HEK293 (cell line): ENCODE results near the gene COL8A1.
A peak's percentile ranks its signal among the peaks of the same experiment; 100 is the strongest.

Experiments
- CTCF ChIA-PET: fragments of 350-600 bp; formaldehyde crosslinking; extraction: SDS; loops from one replicate; lab custom pipeline; 2021; ENCODE audit warnings: antibody characterized with exemption; lab: Yijun Ruan, JAX
- POLR2A ChIA-PET: fragments of 300-600 bp; formaldehyde crosslinking; extraction: SDS; loops from one replicate; lab custom pipeline; 2020; ENCODE audit warnings: antibody characterized with exemption, inconsistent platforms; lab: Yijun Ruan, JAX
- H3K27ac ChIP-seq: fragments of 200-500 bp; sonication (Bioruptor generic); 2 replicates; pipeline ENCODE4 v1.5.1; 2014; ENCODE audit warnings: low read depth, low read length, control low read depth, inconsistent platforms; ENCODE audit errors: extremely low read depth
- H3K36me3 ChIP-seq, 2 experiments: fragments of 200-500 bp in 1 of 2; sonication (Bioruptor generic) in 1 of 2; 1 replicate in 1 of 2; 2 replicates in 1 of 2; pipeline ENCODE4 v1.5.1; 2014 to 2017; ENCODE audit warnings: inconsistent platforms in 2 of 2, low read length in 2 of 2; ENCODE audit not compliant: control insufficient read depth in 2 of 2, insufficient read depth in 1 of 2
- H3K4me1 ChIP-seq: fragments of 200-500 bp; sonication (Bioruptor generic); 2 replicates; pipeline ENCODE4 v1.5.1; 2014; ENCODE audit warnings: mild to moderate bottlenecking, low read length, inconsistent platforms; ENCODE audit not compliant: control insufficient read depth, insufficient read depth
- H3K4me3 ChIP-seq: 2 replicates; pipeline ENCODE4 v1.5.1; 2011; ENCODE audit warnings: low read depth, mild to moderate bottlenecking, control low read depth, low read length, moderate library complexity
- H3K9me3 ChIP-seq: fragments of 200-500 bp; sonication (Bioruptor generic); 2 replicates; pipeline ENCODE4 v1.5.1; 2014; ENCODE audit warnings: low read depth, low read length, inconsistent platforms; ENCODE audit not compliant: control insufficient read depth, insufficient read depth
- FEZF1 ChIP-seq: fragments of 450-650 bp; formaldehyde crosslinking; IDR thresholded peaks from 2 replicates; pipeline ENCODE4 v1.5.1; 2016; ENCODE audit warnings: missing biosample characterization, missing genetic modification characterization
- MYNN ChIP-seq: fragments of 450-650 bp; formaldehyde crosslinking; IDR thresholded peaks from 2 replicates; pipeline ENCODE4 v1.5.1; 2016; ENCODE audit warnings: missing biosample characterization, missing genetic modification characterization, borderline replicate concordance
- MZF1 ChIP-seq: fragments of 450-650 bp; formaldehyde crosslinking; IDR thresholded peaks from 2 replicates; pipeline ENCODE4 v1.5.1; 2017; ENCODE audit warnings: missing biosample characterization, missing genetic modification characterization, borderline replicate concordance
- PRDM1 ChIP-seq: fragments of 450-650 bp; formaldehyde crosslinking; IDR thresholded peaks from 2 replicates; pipeline ENCODE4; 2016; ENCODE audit warnings: missing biosample characterization, missing genetic modification characterization
- WT1 ChIP-seq: fragments of 450-650 bp; formaldehyde crosslinking; IDR thresholded peaks from 2 replicates; pipeline ENCODE4 v1.5.1; 2016; ENCODE audit warnings: missing biosample characterization, missing genetic modification characterization
- ZFP69B ChIP-seq: fragments of 450-650 bp; formaldehyde crosslinking; IDR thresholded peaks from 2 replicates; pipeline ENCODE4 v1.5.1; 2016; ENCODE audit warnings: missing biosample characterization, missing genetic modification characterization
- ZNF112 ChIP-seq: fragments of 450-650 bp; formaldehyde crosslinking; IDR thresholded peaks from 2 replicates; pipeline ENCODE4 v1.5.0; 2017; ENCODE audit warnings: missing biosample characterization, missing genetic modification characterization
- ZNF335 ChIP-seq: fragments of 450-650 bp; formaldehyde crosslinking; conservative IDR thresholded peaks from 2 replicates; pipeline ENCODE4 v1.5.1; 2016; ENCODE audit warnings: missing biosample characterization, missing genetic modification characterization
- ZNF341 ChIP-seq: fragments of 450-650 bp; formaldehyde crosslinking; IDR thresholded peaks from 2 replicates; pipeline ENCODE4; 2016; ENCODE audit warnings: low read depth, missing biosample characterization, missing genetic modification characterization
- ZNF37A ChIP-seq: fragments of 450-650 bp; IDR thresholded peaks from 2 replicates; pipeline ENCODE4 v1.5.1; 2018; ENCODE audit warnings: missing biosample characterization, missing genetic modification characterization
- ZNF501 ChIP-seq: fragments of 450-650 bp; formaldehyde crosslinking; IDR thresholded peaks from 2 replicates; pipeline ENCODE4 v1.5.1; 2016; ENCODE audit warnings: missing biosample characterization, missing genetic modification characterization
- ZNF654 ChIP-seq: fragments of 450-650 bp; formaldehyde crosslinking; IDR thresholded peaks from 2 replicates; pipeline ENCODE4 v1.5.1; 2016; ENCODE audit warnings: low read depth, missing biosample characterization, missing genetic modification characterization
- ZNF701 ChIP-seq: fragments of 450-650 bp; formaldehyde crosslinking; IDR thresholded peaks from 2 replicates; pipeline ENCODE4 v1.5.1; 2016; ENCODE audit warnings: missing biosample characterization, missing genetic modification characterization
- ZNF791 ChIP-seq: fragments of 450-650 bp; formaldehyde crosslinking; IDR thresholded peaks from 2 replicates; pipeline ENCODE4 v1.5.1; 2016; ENCODE audit warnings: missing biosample characterization, missing genetic modification characterization
- ZNF792 ChIP-seq: fragments of 450-650 bp; formaldehyde crosslinking; IDR thresholded peaks from 2 replicates; pipeline ENCODE4 v1.5.1; 2016; ENCODE audit warnings: missing biosample characterization, missing genetic modification characterization
- TF ChIP-seq, protein P1 (sequence below): fragments of 450-650 bp; formaldehyde crosslinking; IDR thresholded peaks from 2 replicates; pipeline ENCODE4 v1.5.1; 2016; ENCODE audit warnings: missing biosample characterization, missing genetic modification characterization
- TF ChIP-seq, protein P2 (sequence below): fragments of 450-650 bp; formaldehyde crosslinking; IDR thresholded peaks from 2 replicates; pipeline ENCODE4 v1.5.1; 2016; ENCODE audit warnings: missing biosample characterization, missing genetic modification characterization, low read depth
- TF ChIP-seq, protein P3 (sequence below): fragments of 450-650 bp; formaldehyde crosslinking; IDR thresholded peaks from 2 replicates; pipeline ENCODE4 v1.5.1; 2017; ENCODE audit warnings: missing biosample characterization, missing genetic modification characterization

The COL8A1 gene

DNA sequence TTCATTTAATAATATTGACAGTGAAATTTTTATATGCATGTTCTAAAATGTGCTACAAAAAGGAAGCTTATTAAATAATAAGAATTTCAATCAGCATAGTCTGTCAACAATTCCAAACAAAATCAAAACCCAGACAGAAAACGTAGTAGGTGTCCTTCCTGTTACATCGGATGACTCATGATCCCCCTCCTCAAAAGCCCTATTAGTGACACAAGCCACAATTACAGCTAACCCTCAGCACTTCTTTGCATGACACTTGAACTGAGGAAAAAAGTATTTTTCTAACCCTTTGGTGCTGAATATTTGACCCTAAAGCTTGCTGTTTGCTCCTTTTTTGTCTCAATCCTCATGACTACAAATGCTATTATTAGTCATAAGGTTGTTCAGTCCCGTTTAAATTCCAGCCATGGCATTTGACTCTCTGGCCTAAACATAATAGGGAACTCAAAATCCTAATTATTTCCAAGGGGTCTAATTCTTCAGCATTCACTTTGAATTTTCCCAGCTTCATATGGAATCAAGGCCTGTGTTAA, 78.1 kb downstream of the COL8A1 start (continued):
- TF ChIP-seq ZNF792 (tag by site-specific recombination) (no peak), MYNN (tag by site-specific recombination) (no peak)
- TF ChIP-seq, all 188 proteins: peak for 0

DNA sequence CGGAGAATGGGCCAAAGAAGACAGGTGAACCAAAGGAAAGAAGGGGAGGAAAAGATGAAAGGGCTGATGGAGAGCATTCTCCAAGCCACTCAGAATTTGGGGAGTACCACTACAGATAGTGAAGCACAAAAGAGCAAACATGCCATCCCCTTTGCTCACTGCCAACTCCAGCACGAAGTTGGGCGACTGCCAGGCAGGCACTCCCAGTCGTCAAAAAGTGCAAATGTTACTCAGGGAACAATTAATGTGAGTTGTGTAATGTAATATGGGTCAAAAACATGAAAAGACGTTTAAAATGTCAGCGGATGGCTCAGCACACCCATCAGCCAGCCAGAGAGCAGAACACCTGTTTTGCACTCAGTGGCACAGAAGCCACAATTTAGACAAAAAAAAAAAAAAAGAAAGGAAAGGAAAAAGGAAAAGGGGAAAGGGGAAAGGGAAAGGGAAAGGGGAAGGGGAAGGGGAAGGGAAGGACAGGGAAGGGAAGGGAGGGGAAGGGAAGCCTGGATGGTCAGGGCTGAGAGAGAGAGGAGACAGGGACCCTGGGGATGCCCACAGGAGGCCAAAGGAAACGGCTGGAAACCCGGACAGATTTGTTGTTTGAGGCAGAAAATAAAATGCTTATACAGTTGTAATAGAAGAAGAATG, 82.7 kb downstream of the COL8A1 start:
- CTCF ChIA-PET: no interaction called here
- H3K4me3 ChIP-seq: no peak overlapping the region
- H3K9me3 ChIP-seq: no peaks in the 10 kb centered on the region
- H3K36me3 ChIP-seq: no peaks in the 10 kb centered on the region
- POLR2A ChIA-PET: no interaction called here
- no peak overlapping the region for H3K27ac ChIP-seq
- TF ChIP-seq ZNF501 (tag by site-specific recombination): no peak
- TF ChIP-seq, protein P1, sequence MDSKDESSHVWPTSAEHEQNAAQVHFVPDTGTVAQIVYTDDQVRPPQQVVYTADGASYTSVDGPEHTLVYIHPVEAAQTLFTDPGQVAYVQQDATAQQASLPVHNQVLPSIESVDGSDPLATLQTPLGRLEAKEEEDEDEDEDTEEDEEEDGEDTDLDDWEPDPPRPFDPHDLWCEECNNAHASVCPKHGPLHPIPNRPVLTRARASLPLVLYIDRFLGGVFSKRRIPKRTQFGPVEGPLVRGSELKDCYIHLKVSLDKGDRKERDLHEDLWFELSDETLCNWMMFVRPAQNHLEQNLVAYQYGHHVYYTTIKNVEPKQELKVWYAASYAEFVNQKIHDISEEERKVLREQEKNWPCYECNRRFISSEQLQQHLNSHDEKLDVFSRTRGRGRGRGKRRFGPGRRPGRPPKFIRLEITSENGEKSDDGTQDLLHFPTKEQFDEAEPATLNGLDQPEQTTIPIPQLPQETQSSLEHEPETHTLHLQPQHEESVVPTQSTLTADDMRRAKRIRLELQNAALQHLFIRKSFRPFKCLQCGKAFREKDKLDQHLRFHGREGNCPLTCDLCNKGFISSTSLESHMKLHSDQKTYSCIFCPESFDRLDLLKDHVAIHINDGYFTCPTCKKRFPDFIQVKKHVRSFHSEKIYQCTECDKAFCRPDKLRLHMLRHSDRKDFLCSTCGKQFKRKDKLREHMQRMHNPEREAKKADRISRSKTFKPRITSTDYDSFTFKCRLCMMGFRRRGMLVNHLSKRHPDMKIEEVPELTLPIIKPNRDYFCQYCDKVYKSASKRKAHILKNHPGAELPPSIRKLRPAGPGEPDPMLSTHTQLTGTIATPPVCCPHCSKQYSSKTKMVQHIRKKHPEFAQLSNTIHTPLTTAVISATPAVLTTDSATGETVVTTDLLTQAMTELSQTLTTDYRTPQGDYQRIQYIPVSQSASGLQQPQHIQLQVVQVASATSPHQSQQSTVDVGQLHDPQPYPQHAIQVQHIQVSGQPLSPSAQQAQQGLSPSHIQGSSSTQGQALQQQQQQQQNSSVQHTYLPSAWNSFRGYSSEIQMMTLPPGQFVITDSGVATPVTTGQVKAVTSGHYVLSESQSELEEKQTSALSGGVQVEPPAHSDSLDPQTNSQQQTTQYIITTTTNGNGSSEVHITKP (tag by site-specific recombination): peak; percentile 65
- TF ChIP-seq WT1 (tag by site-specific recombination): peak; percentile 62; the same call in 1 of the 2 replicates
- TF ChIP-seq ZNF654 (tag by site-specific recombination): no peak
- TF ChIP-seq ZNF335 (tag by site-specific recombination): peak; percentile 41; the same call in 1 of the 2 replicates
- peak; percentile 91 for TF ChIP-seq PRDM1
- TF ChIP-seq MZF1: 0 out of 2 replicates have a peak, but pooled peaks have one; percentile 25
- peak; percentile 85 for TF ChIP-seq FEZF1 (tag by site-specific recombination)
- peaks cover 5% of the 10 kb centered on the region; the same call in 1 of the 2 replicates for H3K4me1 ChIP-seq

DNA sequence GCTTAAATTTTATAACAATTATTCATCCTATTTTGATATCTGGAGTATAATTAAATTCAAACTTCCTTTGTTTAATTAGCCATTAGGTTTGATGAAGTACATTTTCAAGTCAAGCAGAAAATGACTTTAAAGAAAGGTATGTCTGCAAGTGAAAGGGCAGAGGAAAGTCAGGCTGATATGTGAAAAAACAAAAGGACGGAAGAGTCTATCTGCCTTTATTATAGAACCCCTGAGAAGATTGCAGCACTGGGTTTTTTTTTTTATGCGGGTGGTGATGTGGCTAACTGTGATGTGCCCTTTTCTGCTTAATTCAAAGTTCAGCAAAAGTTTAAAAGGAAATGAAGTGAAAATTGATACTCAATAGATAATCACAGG, 83.2 kb downstream of the COL8A1 start:
- CTCF ChIA-PET: interaction anchor here (1.4 kb wide), 1 partner anchor 548 kb away, joined by 3 read pairs; no protein-coding TSS in a partner anchor
- Histone ChIP-seq H3K9me3 (no peaks in the 10 kb centered on the region), H3K27ac (no peak overlapping the region), H3K36me3 (no peaks in the 10 kb centered on the region), H3K4me1 (peaks cover 5% of the 10 kb centered on the region; the same call in 1 of the 2 replicates)
- TF ChIP-seq ZNF791 (tag by site-specific recombination) (no peak), FEZF1 (tag by site-specific recombination) (0 out of 2 replicates have a peak, but pooled peaks have one; percentile 6)
- TF ChIP-seq, protein P2, sequence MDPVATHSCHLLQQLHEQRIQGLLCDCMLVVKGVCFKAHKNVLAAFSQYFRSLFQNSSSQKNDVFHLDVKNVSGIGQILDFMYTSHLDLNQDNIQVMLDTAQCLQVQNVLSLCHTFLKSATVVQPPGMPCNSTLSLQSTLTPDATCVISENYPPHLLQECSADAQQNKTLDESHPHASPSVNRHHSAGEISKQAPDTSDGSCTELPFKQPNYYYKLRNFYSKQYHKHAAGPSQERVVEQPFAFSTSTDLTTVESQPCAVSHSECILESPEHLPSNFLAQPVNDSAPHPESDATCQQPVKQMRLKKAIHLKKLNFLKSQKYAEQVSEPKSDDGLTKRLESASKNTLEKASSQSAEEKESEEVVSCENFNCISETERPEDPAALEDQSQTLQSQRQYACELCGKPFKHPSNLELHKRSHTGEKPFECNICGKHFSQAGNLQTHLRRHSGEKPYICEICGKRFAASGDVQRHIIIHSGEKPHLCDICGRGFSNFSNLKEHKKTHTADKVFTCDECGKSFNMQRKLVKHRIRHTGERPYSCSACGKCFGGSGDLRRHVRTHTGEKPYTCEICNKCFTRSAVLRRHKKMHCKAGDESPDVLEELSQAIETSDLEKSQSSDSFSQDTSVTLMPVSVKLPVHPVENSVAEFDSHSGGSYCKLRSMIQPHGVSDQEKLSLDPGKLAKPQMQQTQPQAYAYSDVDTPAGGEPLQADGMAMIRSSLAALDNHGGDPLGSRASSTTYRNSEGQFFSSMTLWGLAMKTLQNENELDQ: no peak
- TF ChIP-seq, all 188 proteins: peak for 1
- no peak overlapping the region for H3K4me3 ChIP-seq
- POLR2A ChIA-PET: no interaction called here

DNA sequence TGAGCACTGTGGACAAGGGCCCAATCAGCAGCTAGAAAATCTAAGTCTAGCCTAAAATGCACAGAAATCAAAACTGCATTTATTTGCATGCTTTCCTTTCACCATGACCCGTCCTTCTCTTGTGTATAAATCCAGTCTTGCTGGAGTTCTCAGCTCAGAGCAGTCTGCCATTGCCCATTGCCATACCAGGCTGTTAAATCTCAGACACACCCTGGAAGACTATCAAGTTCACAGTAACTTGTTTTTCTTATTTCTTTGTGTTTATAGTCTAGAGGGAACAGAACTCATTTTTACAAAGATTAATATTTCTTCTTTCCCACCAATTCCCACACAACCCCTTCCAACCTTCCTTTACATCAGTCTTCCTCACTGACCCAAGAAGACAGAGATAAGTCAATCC, 85.9 kb downstream of the COL8A1 start:
- H3K4me3 ChIP-seq: no peak overlapping the region
- CTCF ChIA-PET: no interaction called here
- no peaks in the 10 kb centered on the region for H3K9me3 ChIP-seq
- POLR2A ChIA-PET: no interaction called here
- no peak overlapping the region for H3K27ac ChIP-seq
- H3K36me3 ChIP-seq: no peaks in the 10 kb centered on the region
- H3K4me1 ChIP-seq: peaks cover 5% of the 10 kb centered on the region; the same call in 1 of the 2 replicates
- TF ChIP-seq, protein P3, sequence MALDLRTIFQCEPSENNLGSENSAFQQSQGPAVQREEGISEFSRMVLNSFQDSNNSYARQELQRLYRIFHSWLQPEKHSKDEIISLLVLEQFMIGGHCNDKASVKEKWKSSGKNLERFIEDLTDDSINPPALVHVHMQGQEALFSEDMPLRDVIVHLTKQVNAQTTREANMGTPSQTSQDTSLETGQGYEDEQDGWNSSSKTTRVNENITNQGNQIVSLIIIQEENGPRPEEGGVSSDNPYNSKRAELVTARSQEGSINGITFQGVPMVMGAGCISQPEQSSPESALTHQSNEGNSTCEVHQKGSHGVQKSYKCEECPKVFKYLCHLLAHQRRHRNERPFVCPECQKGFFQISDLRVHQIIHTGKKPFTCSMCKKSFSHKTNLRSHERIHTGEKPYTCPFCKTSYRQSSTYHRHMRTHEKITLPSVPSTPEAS (tag by site-specific recombination): no peak
- TF ChIP-seq ZNF701 (tag by site-specific recombination) (no peak), ZNF112 (tag by site-specific recombination) (no peak), ZNF335 (tag by site-specific recombination) (no peak), ZFP69B (tag by site-specific recombination) (no peak), ZNF341 (tag by site-specific recombination) (no peak), ZNF37A (tag by site-specific recombination) (no peak)
